HepG2 (cell line): ENCODE data around the gene CDK6.

Experiments used
- CEBPB ChIP-seq: IDR thresholded peaks from 2 replicates; pipeline ENCODE4 v1.6.1; 2011; ENCODE audit warnings: low read depth, low read length, improper control_type of control experiment, borderline replicate concordance
- KMT2B ChIP-seq: IDR thresholded peaks from 2 replicates; pipeline ENCODE4 v1.6.1; 2016; ENCODE audit warnings: missing genetic modification reagents, missing compliant biosample characterization
- MAFK ChIP-seq, 2 experiments: IDR thresholded peaks in 1 of 2; conservative IDR thresholded peaks in 1 of 2; 2 replicates each; pipeline ENCODE4 v1.6.1; 2011; ENCODE audit warnings: improper control_type of control experiment in 2 of 2, low read length in 2 of 2
- MYC ChIP-seq: sonication (generic); formaldehyde crosslinking; IDR thresholded peaks from 2 replicates; pipeline ENCODE4 v1.9.0; 2021; ENCODE audit warnings: missing genetic modification reagents, borderline replicate concordance
- NCOR1 ChIP-seq: fragments of 200-600 bp; sonication (generic); IDR thresholded peaks from 2 replicates; pipeline ENCODE4 v1.7.0; 2017; ENCODE audit warnings: antibody characterized with exemption, low read length, borderline replicate concordance
- POLR2AphosphoS5 ChIP-seq: IDR thresholded peaks from 2 replicates; pipeline ENCODE4 v1.6.1; 2012; ENCODE audit warnings: low read depth, low read length
- RORA ChIP-seq: sonication (generic); formaldehyde crosslinking; IDR thresholded peaks from 2 replicates; pipeline ENCODE4 v1.5.0; 2020; ENCODE audit warnings: mild to moderate bottlenecking, missing genetic modification reagents, moderate library complexity
- SRY ChIP-seq: sonication (generic); formaldehyde crosslinking; IDR thresholded peaks from 2 replicates; pipeline ENCODE4 v1.8.0; 2022; ENCODE audit warnings: mild to moderate bottlenecking, missing genetic modification reagents
- ZFP41 ChIP-seq: sonication (generic); formaldehyde crosslinking; IDR thresholded peaks from 2 replicates; pipeline ENCODE4 v1.4.0; 2020; ENCODE audit warnings: mild to moderate bottlenecking, missing genetic modification reagents, borderline replicate concordance
- ZNF101 ChIP-seq: sonication (generic); formaldehyde crosslinking; IDR thresholded peaks from 2 replicates; pipeline ENCODE4 v1.4.0; 2020; ENCODE audit warnings: mild to moderate bottlenecking, low read depth, missing genetic modification reagents, borderline replicate concordance
- ZNF777 ChIP-seq: sonication (generic); formaldehyde crosslinking; IDR thresholded peaks from 2 replicates; pipeline ENCODE4 v1.4.0; 2020; ENCODE audit warnings: missing genetic modification reagents

- TF ChIP-seq ZFP41 (no peak), ZNF101 (no peak), ZNF777 (CRISPR knock-in tag) (no peak), RORA (no peak), POLR2AphosphoS5 (no peak), SRY (no peak), MYC (no peak), KMT2B (CRISPR knock-in tag) (peak; percentile 56; the same call in 1 of the 2 replicates), NCOR1 (no peak), MAFK (conservative IDR thresholded peaks at IDR 0.05 in 1 of 2, IDR thresholded peaks at IDR 0.05 in 1 of 2; ENCODE audit: low read length in 2 of 2) (peak; percentile 100), CEBPB (peak; percentile 56; the same call in 1 of the 2 replicates)
Observed at GRCh38 chr7:92809760-92810573, 26.4 kb downstream of the CDK6 start.
